B cell (primary cell): Measurements from ENCODE around the gene ARL3. TPM values are rescaled to one million over a fixed set of nuclear protein-coding genes. Genes with fewer than 3 reads are reported as not detected.

Source experiments
- ATAC-seq: fragments of 200-7000 bp; cut with Tn5 transposase; one replicate; pipeline ENCODE4 v1.10.0; 2021; ENCODE audit warnings: low read depth, mild to moderate bottlenecking, moderate number of reproducible peaks, moderate library complexity
- CTCF ChIA-PET: fragments of 350-600 bp; sonication (Branson Sonifier 250); formaldehyde crosslinking; loops from one replicate; lab custom pipeline; 2021; ENCODE audit warnings: antibody characterized with exemption, inconsistent platforms; lab: Charles Lee
- POLR2A ChIA-PET: fragments of 350-600 bp; sonication (Branson Sonifier 250); formaldehyde crosslinking; loops from one replicate; lab custom pipeline; 2021; ENCODE audit warnings: antibody characterized with exemption; lab: Charles Lee
- DNase-seq: peaks from one replicate; pipeline ENCODE4 v3.0.0; 2013
- H2AFZ ChIP-seq: 2 replicates; pipeline ENCODE4 v1.6.1; 2012; ENCODE audit warnings: mild to moderate bottlenecking, low read depth, low read length; ENCODE audit not compliant: insufficient read depth, poor library complexity, severe bottlenecking
- H3K27ac ChIP-seq, 2 donors: 1 replicate in 1 of 2; 2 replicates in 1 of 2; pipeline ENCODE4 v1.5.1; 2012 to 2013; ENCODE audit warnings: low read length in 2 of 2, mild to moderate bottlenecking in 2 of 2, moderate library complexity in 1 of 2
- H3K27me3 ChIP-seq, 4 experiments: fragments of 200-600 bp in 1 of 4; sonication (generic) in 1 of 4; replicated peaks in 1 of 4; 1 replicate in 2 of 4; 2 replicates in 2 of 4; pipeline versions ENCODE4 v1.6.1 to v1.7.0; 2013 to 2016; ENCODE audit warnings: low read length in 3 of 4, mild to moderate bottlenecking in 2 of 4, mixed read lengths in 1 of 4, moderate library complexity in 1 of 4; ENCODE audit not compliant: insufficient read depth in 4 of 4, control insufficient read depth in 3 of 4; ENCODE audit errors: control extremely low read depth in 1 of 4
- H3K36me3 ChIP-seq, 2 experiments: replicated peaks in 1 of 2; 1 replicate in 1 of 2; 2 replicates in 1 of 2; pipeline versions ENCODE4 v1.6.1 to v1.7.1; 2013; ENCODE audit warnings: low read length in 1 of 2; ENCODE audit not compliant: insufficient read depth in 2 of 2, control insufficient read depth in 1 of 2; ENCODE audit errors: control extremely low read depth in 1 of 2, extremely low read depth in 1 of 2
- H3K4me1 ChIP-seq, 2 donors: fragments of 200-600 bp in 1 of 2; sonication (generic) in 1 of 2; 1 replicate in 1 of 2; 2 replicates in 1 of 2; pipeline versions ENCODE4 v1.5.1 to v1.6.1; 2013 to 2017; ENCODE audit warnings: low read length in 2 of 2; ENCODE audit not compliant: control insufficient read depth in 2 of 2, insufficient read depth in 2 of 2
- H3K4me2 ChIP-seq: replicated peaks from 2 replicates; pipeline ENCODE3; 2012; ENCODE audit warnings: mild to moderate bottlenecking, low read depth, low read length; ENCODE audit not compliant: poor library complexity, severe bottlenecking
- H3K4me3 ChIP-seq, 5 experiments: fragments of 200-600 bp in 1 of 5; sonication (generic) in 1 of 5; 1 replicate in 3 of 5; 2 replicates in 2 of 5; pipeline versions ENCODE4 v1.5.1 to v1.7.0; 2011 to 2016; ENCODE audit warnings: low read length in 4 of 5, mild to moderate bottlenecking in 4 of 5, low read depth in 2 of 5, control low read depth in 1 of 5, moderate library complexity in 1 of 5; ENCODE audit not compliant: insufficient read depth in 1 of 5; ENCODE audit errors: control extremely low read depth in 1 of 5, extremely low read depth in 1 of 5
- H3K79me2 ChIP-seq: fragments of 200-600 bp; sonication (generic); one replicate; pipeline ENCODE4 v1.6.0; 2016; ENCODE audit warnings: low read length; ENCODE audit not compliant: control insufficient read depth, insufficient read depth
- H3K9ac ChIP-seq: fragments of 200-600 bp; sonication (generic); 2 replicates; pipeline ENCODE4 v1.6.1; 2017; ENCODE audit warnings: mild to moderate bottlenecking, low read length, moderate library complexity
- H3K9me3 ChIP-seq, 3 donors: one replicate each; pipeline versions ENCODE4 v1.6.1 to v1.7.1; 2013; ENCODE audit warnings: low read length in 2 of 3; ENCODE audit not compliant: control insufficient read depth in 2 of 3, insufficient read depth in 1 of 3; ENCODE audit errors: control extremely low read depth in 1 of 3
- H4K20me1 ChIP-seq: 2 replicates; pipeline ENCODE4 v1.6.0; 2012; ENCODE audit warnings: mild to moderate bottlenecking, low read length; ENCODE audit not compliant: insufficient read depth, control insufficient read depth, poor library complexity, severe bottlenecking
- H3K27ac Mint-ChIP-seq: one replicate; pipeline ENCODE4 v1.8.0; 2021; ENCODE audit warnings: mixed read lengths
- H3K27me3 Mint-ChIP-seq: one replicate; pipeline ENCODE4 v1.8.0; 2021; ENCODE audit warnings: mixed read lengths
- H3K4me1 Mint-ChIP-seq: one replicate; pipeline ENCODE4 v1.8.0; 2021; ENCODE audit warnings: mixed read lengths
- H3K4me3 Mint-ChIP-seq: one replicate; pipeline ENCODE4 v1.8.0; 2021; ENCODE audit warnings: mixed read lengths
- H3K9me3 Mint-ChIP-seq: one replicate; pipeline ENCODE4 v1.8.0; 2022; ENCODE audit warnings: mixed read lengths; ENCODE audit not compliant: insufficient read depth
- EZH2 ChIP-seq: IDR thresholded peaks from 2 replicates; pipeline ENCODE4 v1.6.1; 2012; ENCODE audit warnings: borderline replicate concordance, low read depth, mild to moderate bottlenecking, moderate library complexity, low read length; ENCODE audit not compliant: insufficient read depth, poor library complexity, severe bottlenecking
- WGBS: methylation state at CpG from one replicate; pipeline ENCODE4 v1.1.5; 2013; ENCODE audit warnings: missing lambda C conversion rate; ENCODE audit not compliant: insufficient coverage; 5-methylcytosine and 5-hydroxymethylcytosine counted together
- intact Hi-C: fragments of 100-400 bp; cut with micrococcal nuclease; formaldehyde crosslinking; loops from one replicate; pipeline ENCODE4 v1.10.0; 2022
- polyA plus RNA-seq: library from polyadenylated mRNA; depleted of rRNA; stranded (reverse); fragments of >200 nt; gene quantifications from 2 replicates; pipeline ENCODE4 v1.2.3, GENCODE V29; 2012
- total RNA-seq, 2 donors: library from RNA; stranded (reverse); fragments of 120-200 nt in 1 of 2; gene quantifications; 1 replicate in 1 of 2; 2 replicates in 1 of 2; pipeline versions ENCODE4 v1.2.3 to v1.2.4, GENCODE V29; 2013 to 2022
- TF ChIP-seq, protein P1 (sequence below): fragments of 200-600 bp; IDR thresholded peaks from one replicate; pipeline ENCODE4 v1.8.0; 2022; ENCODE audit warnings: antibody characterized with exemption, mild to moderate bottlenecking

The ARL3 gene
- total and polyA plus RNA-seq, 2 donors (not counting 1 experiment from before 2014, with no cell fraction given), result 0.91 to 5.5 TPM

DNA sequence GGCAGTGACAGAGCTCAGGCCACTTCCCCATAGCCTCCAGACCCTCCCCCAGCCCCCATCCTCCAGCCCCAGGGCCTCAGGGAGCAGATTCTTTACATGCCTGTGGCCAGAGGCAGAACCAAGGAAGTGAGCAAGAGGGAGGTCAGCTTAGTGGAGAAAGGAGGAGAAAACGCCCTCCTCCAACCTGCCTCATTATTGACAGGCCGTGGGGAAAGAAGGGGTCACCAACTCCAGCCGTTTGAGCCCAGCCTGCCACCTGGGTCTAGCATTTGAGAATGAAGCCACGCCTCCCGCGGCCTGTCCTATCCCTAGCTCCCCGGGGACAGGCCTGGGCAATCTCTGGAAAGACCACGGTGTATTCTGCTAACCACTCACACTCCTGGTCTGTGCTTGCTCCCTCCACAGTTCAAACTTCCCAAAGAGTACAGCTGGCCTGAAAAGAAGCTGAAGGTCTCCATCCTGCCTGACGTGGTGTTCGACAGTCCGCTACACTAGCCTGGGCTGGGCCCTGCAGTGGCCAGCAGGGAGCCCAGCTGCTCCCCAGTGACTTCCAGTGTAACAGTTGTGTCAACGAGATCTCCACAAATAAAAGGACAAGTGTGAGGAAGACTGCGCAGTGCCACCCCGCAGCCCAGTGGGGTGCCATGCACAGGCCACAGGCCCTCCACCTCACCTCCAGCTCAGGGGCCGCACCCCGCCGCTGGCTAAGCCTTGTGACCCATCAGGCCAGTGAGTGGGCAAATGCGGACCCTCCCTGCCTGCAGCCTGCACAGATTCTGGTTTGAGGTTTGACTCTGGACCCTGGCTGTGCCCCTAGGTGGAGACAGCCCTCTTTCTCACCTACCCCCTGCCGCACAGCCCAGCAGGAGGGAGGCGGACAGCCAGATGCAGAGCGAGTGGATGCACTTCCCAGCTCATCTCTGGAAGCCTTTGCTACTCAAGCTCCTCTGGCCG, 84.3 kb downstream of the ARL3 start:
- Mint-ChIP-seq H3K27ac (no peak overlapping the region), H3K4me1 (peaks cover 14% of the 10 kb centered on the region), H3K27me3 (no peaks in the 10 kb centered on the region), H3K4me3 (no peak overlapping the region), H3K9me3 (no peaks in the 10 kb centered on the region)
- H3K27me3 ChIP-seq, result no peaks in the 10 kb centered on the region
- H2AFZ ChIP-seq, result no peak overlapping the region
- TF ChIP-seq EZH2, result no peak
- TF ChIP-seq, protein P1, sequence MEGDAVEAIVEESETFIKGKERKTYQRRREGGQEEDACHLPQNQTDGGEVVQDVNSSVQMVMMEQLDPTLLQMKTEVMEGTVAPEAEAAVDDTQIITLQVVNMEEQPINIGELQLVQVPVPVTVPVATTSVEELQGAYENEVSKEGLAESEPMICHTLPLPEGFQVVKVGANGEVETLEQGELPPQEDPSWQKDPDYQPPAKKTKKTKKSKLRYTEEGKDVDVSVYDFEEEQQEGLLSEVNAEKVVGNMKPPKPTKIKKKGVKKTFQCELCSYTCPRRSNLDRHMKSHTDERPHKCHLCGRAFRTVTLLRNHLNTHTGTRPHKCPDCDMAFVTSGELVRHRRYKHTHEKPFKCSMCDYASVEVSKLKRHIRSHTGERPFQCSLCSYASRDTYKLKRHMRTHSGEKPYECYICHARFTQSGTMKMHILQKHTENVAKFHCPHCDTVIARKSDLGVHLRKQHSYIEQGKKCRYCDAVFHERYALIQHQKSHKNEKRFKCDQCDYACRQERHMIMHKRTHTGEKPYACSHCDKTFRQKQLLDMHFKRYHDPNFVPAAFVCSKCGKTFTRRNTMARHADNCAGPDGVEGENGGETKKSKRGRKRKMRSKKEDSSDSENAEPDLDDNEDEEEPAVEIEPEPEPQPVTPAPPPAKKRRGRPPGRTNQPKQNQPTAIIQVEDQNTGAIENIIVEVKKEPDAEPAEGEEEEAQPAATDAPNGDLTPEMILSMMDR, result no peak
- ATAC-seq (no peak), DNase-seq (no peak)
- 91% methylated on average over 16 of the region's 22 CpGs for WGBS
- H3K4me3 ChIP-seq, result no peak overlapping the region
- peaks cover under 1 to 10% of the 10 kb centered on the region in 2 donors for H3K4me1 ChIP-seq
- no peak overlapping the region for H3K27ac ChIP-seq
- intact Hi-C loops, result no loop called here
- ChIA-PET CTCF (no interaction called here), POLR2A (no interaction called here)
- no peak overlapping the region for H3K9ac ChIP-seq
- no peaks in the 10 kb centered on the region for H4K20me1 ChIP-seq
- H3K4me2 ChIP-seq, result no peak overlapping the region
- no peaks in the 10 kb centered on the region for H3K9me3 ChIP-seq
- no peaks in the 10 kb centered on the region for H3K79me2 ChIP-seq
- peaks cover 0 to 9% of the 10 kb centered on the region in 2 experiments for H3K36me3 ChIP-seq

DNA sequence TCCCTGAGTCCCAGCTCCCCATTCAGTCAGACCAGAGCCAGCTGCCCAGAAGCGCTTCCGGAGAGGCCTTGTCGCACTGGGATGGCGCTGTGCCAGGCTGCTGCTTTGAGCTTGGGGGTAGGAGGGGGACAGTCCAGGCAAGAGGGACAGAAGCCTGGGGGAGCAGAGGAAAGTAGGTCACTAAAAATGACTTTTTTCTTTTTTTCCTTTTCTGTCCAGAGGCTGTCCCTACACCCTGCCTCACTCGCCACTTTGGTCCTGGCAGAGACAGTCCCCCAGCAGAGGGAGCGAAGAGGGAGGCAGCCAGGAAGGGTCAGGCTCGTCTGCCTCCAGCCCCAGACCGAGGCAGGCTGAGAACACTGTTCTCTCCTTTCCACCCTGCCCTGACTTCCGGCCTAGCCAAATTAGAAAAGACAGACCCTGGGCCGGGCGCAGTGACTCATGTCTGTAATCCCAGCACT, 85.7 kb downstream of the ARL3 start:
- Histone ChIP-seq H3K36me3 (peaks cover 0 to 9% of the 10 kb centered on the region in 2 experiments), H3K27me3 (no peaks in the 10 kb centered on the region), H3K9ac (no peak overlapping the region), H3K9me3 (no peaks in the 10 kb centered on the region), H4K20me1 (no peaks in the 10 kb centered on the region), H3K79me2 (no peaks in the 10 kb centered on the region), H3K4me1 (peaks cover 0 to 7% of the 10 kb centered on the region in 2 donors), H3K4me2 (no peak overlapping the region), H3K4me3 (no peak overlapping the region), H3K27ac (no peak overlapping the region), H2AFZ (no peak overlapping the region)
- CTCF ChIA-PET, result no interaction called here
- Mint-ChIP-seq H3K9me3 (no peaks in the 10 kb centered on the region), H3K4me3 (no peak overlapping the region), H3K4me1 (peaks cover 18% of the 10 kb centered on the region), H3K27ac (no peak overlapping the region), H3K27me3 (no peaks in the 10 kb centered on the region)
- TF ChIP-seq, protein P1, result no peak
- no peak for TF ChIP-seq EZH2
- DNase-seq (no peak), ATAC-seq (no peak)
- POLR2A ChIA-PET, result no interaction called here
- intact Hi-C loops, result no loop called here
- WGBS, result 97% methylated on average over 11 of the region's 11 CpGs
